HG03558 (cell line): ENCODE data around the gene CD300H.

Experiments
- ATAC-seq: cut with Tn5 transposase; IDR thresholded peaks from one replicate; pipeline ENCODE4 v1.9.1; 2021; ENCODE audit warnings: moderate number of reproducible peaks; ENCODE audit not compliant: unreplicated experiment; ENCODE audit errors: extremely low read depth

CD300H gene

DNA sequence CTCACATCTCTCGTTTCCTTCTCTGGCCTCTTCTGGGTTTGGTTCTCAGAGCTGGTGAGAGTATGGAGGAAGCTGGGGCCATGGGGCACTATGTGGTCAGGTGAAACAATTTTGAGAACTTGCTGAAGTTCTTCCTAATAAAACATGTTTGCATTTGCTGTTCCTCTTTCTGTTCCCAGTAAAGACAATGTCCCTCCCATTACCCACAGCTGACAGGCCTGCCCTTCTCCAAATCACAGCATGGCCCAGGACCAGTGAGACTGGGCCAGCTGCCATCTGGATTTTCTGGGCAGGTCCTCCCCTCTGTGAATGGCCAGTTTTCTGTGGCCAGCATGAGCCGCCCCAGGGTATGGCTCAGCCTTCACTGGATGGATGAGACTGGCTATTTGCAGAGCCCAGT is at the start of gene CD300H:
TSS of gene CD300H (minus strand) at position 113 of the 400 bp plus-strand sequence.
- no peak for ATAC-seq

GRCh38 chr17:74616696-74617095 is 49.4 kb upstream of the CD300H start:
- no peak for ATAC-seq

- ATAC-seq: no peak
These were observed 44.7 kb upstream of the CD300H start for GRCh38 chr17:74612046-74612445.

- no peak for ATAC-seq
These were observed 42.8 kb upstream of the CD300H start for GRCh38 chr17:74610108-74610507.

- ATAC-seq: no peak
These were observed 41.2 kb upstream of the CD300H start for GRCh38 chr17:74608511-74608910.

DNA sequence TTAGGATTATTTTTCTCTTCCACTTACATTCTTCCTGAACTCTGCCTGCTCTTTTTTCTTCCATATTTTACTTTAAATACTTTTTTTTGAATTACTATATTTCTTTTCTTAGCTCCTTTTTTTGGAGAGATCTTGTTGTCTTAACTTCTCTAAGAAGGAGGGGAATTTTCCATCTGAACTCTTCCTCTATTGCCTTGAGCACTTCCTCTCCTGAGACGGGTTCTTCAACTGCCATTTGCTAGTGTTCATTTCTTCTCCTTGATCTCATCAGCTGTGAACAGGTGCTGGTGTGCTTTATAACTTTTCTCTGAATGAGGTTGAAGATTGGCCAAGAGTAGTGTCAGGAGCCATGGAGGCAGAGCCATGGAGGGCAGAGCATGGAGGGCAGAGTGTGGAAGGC is 39.9 kb upstream of the CD300H start:
- no peak for ATAC-seq

- ATAC-seq: no peak
These were observed 38.7 kb upstream of the CD300H start for GRCh38 chr17:74606050-74606449.

- ATAC-seq: no peak
These were observed 38.1 kb upstream of the CD300H start for GRCh38 chr17:74605361-74605760.

DNA sequence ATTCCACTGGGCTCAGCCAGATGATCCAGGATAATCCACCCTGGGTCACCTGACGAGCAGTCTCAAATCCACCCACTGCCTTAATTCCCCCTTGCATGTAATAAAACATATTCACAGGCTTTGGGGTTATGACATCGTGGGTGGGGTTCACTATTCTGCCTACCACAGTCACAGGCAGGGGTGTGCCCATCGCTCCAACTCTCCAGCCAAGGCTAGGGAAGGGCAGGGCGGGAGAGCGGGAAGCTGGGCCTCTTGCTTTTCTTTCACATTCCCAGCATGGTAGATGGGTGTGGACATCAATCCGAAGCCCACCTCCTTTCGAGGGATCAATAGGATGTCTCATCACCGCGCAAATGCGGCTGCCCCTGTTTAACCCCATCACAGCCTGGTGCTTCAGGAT is 37.5 kb upstream of the CD300H start:
- ATAC-seq: no peak

GRCh38 chr17:74604200-74604599 is 36.9 kb upstream of the CD300H start:
- ATAC-seq: no peak

GRCh38 chr17:74603746-74604145 is 36.4 kb upstream of the CD300H start:
- ATAC-seq: no peak

DNA sequence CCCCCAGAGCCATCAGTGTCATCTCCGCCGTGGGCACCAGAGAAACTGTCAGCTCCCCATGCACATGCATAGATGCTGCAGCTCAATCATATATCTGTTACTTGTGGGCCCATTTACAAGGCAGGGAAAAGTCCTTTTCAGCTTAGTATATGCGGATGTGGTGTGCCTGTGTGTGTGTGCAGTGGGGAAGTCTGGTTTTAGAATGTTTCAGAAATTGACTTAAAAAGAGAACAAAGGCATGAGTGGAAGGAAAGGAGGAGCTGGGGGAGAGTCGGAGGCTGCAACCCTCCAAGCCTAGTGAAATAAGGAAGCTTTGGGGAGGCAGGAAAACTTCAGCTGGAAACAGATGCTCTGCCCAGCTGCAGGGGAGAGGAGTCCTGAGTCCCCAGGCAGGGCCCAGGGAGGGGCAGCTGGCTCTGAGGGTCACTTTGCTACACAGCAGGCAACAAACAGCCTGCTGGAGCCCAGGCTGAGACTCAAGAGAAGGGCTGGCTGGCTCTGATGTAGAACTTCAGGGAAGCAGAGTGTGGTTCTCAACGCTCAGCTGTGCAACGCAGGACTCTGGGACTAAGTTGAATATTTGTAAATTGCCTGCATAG is 35.8 kb upstream of the CD300H start:
- no peak for ATAC-seq

DNA sequence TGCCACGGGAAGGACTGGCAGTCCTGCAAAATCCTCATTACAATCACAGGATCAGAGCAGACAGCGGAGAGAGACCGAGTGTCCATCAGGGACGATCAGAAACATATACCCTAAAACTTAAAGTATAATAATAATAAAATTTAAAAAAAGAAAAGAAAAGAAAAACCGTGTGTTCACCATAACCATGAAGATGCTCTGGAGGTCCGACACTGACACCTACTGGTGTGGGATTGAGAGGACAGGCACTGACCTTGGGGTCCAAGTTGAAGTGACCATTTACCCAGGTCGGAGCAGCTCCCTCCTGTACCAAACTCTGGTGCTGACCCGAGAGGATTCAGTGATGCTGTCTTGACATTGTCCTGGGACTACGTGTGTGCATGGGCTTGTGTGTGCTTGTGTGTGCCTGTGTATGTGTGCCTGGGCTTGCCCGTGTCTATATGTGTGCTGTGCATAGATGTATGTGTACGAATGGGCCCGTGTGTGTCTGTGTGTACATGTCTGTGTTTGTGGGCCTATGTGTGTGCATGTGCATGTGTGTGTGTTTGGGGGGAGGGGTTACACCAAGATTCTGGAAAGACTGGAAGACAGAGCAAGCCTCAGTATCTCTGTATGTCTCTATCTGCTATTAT is 34.7 kb upstream of the CD300H start:
- no peak for ATAC-seq

- no peak for ATAC-seq
These were observed 32.2 kb upstream of the CD300H start for GRCh38 chr17:74599448-74599939.

DNA sequence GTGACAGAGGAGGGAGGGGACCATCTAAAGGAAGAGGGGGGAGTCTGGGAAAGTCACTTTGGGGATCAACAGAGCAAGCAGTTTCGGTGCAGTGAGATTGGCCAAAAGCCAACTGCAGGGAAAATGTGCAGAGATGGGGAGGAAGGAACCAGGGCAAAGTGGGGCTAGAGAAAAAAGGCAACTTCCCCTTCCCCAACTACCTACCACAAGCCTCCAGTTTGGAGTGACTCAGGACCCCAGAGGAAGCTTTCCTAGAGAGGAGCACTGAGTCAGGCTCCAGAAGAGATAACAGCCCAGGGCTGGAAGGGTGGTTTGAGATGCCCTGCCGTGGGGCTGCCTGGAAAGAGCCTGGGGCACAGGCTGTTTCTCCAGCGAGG is 31.7 kb upstream of the CD300H start:
- no peak for ATAC-seq

- no peak for ATAC-seq
These were observed 31.2 kb upstream of the CD300H start for GRCh38 chr17:74598346-74599022.

GRCh38 chr17:74597069-74597790 is 29.9 kb upstream of the CD300H start:
- ATAC-seq: no peak

DNA sequence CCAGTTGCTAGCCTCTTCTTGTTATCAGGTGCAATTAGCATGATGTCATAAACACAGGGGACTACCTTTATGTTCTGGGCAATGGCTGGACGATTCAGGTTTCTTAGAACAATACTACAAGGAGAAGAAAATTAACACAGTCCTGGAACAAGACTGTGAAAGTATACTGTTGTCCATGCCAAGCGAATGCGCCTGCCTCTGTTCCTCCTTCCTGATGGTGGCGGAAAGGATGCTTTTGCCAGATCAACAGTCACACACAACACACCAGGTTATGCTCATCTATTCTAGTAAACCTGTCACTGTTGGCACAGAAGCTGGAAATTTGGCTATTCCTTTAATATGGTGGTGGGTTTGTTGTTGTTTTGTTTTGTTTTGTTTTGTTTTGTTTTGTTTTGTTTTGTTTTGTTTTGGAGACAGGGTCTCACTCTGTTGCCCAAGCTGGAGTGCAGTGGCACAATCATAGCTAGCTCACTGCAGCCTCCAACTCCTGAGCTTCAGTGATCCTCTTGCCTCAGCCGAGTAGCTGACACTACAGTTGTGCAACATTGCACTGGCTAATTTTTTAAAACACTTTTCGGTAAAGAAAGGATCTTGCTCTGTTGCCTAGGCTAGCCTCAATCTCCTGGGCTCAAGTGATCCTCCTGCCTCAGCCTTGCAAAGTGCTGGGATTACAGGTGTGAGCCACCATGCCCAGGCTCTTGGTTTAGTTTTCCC is 27.9 kb upstream of the CD300H start:
- ATAC-seq: no peak

DNA sequence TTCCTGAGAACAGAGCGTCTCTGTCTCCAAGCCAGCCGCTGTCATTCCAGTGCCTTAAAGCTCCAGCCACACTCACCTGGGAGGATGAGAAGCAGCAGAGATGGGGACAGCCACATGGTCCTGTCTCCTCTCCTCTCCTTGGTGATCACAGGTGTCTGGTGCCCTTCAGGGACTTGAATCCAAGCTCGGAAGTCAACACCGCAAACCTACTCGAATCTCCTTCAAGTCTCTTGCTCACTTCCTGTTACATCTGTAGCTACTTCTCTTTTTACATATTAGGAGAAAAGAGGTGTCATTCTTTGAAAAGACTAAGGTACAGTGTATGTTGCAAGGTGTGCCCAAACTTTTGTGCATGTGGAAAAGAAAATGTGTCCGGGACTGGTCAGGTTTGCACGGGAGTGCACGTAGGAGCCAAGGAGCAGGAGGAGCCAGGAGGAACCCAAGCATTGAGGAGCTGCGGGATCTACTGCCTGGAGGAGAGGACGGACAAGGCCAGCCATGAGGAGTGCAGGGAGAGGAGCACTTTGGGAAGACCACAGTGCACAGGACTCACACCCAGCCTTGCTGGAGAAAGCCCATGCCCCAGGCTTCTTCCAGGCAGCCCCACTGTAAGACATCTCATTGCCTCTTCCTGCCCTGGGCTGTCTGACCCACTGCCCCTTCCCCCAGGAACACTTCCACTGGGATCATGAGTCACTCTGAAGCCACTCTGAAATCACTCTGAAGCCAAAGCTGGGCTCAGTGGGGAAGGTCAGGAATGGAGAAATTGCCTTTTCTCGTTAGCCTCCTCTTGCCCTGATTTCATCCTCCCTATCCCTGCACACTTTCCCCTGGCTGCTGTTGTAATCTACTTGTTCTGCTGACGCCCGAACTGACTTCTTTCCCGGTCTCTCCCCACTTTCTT is 25.0 kb upstream of the CD300H start, which contains the start of gene CD300LD:
TSS of gene CD300LD (minus strand) at position 197 of the 904 bp plus-strand sequence. CDS start at position 116, 81 bp downstream.
- ATAC-seq: no peak
